Left ventricle myocardium superior (tissue), 1 donor: Measurements from ENCODE around the gene CHRND. TPM values are rescaled to one million over a fixed set of nuclear protein-coding genes. Genes with fewer than 3 reads are reported as not detected.
A peak's percentile ranks its signal among the peaks of the same experiment; 100 is the strongest.

Experiments
- ATAC-seq: fragments of 200-7000 bp; cut with Tn5 transposase; one replicate; pipeline ENCODE4 v1.9.1; 2020; ENCODE audit warnings: mild to moderate bottlenecking, moderate library complexity
- DNase-seq: peaks from one replicate; pipeline ENCODE4 v3.0.0-alpha.2; 2020
- intact Hi-C: fragments of 100-400 bp; cut with micrococcal nuclease; formaldehyde crosslinking; loops from one replicate; pipeline ENCODE4 v1.11.0; 2022
- total RNA-seq: library from RNA; stranded (reverse); fragmentation: NEBNext Ultra II Directional; extraction: Animal tissue kit (Norgen Biotek cat#: 25700); gene quantifications from one replicate; pipeline ENCODE4 v1.2.1, GENCODE V29; 2021
- donor health status: DM: no; HTN: yes; CAD: no; lungs with severe emphysema.

Gene CHRND
- total RNA-seq, 1 donor from 2014 or later, result not detected

DNA sequence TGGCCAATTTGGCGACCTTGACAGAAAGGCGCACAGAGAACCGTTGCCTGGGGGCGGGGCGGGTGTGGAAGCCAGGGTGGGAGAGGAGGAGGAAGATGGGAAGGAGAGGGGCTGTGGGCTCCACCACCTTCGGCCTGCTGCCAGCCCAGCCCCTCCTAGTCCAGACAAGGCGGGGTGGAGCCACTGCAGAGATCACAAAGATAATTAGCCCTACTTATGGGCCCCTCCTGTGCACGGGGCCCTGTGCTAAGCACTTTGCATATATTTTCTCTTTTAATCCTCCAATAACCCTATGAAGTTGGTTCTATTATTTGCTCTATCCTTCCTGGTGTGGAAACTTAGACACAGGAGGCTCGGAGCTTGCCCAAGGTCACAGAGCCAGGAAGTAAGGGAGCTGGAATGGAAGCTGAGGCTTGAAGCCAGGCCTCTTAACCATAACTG, 24.6 kb upstream of the CHRND start:
- ATAC-seq (peak; percentile 14), DNase-seq (no peak)
- intact Hi-C loops, result no loop called here

GRCh38 chr2:232501794-232502390, 24.1 kb upstream of the CHRND start:
- no peak for ATAC-seq
- no peak for DNase-seq

DNA sequence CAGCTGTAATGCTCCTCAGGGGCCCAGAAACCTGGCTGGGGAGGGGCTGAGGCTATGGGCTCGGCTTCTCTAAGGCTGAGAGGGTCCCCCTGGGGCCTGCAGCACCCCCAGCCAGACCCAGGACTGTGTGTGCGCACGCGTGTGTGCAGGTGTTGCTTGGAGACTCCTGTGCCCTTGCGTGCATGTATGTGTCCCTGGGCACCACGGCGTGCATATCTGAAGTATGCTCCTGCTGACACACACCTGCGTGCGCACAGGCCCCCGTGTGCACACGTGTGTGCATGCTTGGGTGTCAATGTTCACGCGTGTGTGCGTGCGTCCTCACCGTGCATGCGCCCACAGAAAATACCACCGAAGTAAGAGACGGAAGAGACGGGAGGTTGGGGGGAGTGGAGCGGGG, 23.4 kb upstream of the CHRND start:
- intact Hi-C loops, result no loop called here
- DNase-seq (no peak), ATAC-seq (no peak)

More at GRCh38 chr2:232501794-232502390, 24.1 kb upstream of the CHRND start:
- intact Hi-C loops, result no loop called here

GRCh38 chr2:232502911-232503808, 22.8 kb upstream of the CHRND start:
- ATAC-seq (peak; percentile 79), DNase-seq (peak; percentile 45)
- intact Hi-C loops, result no loop called here

- DNase-seq (no peak), ATAC-seq (no peak)
- intact Hi-C loops, result no loop called here
Measured at GRCh38 chr2:232503809-232504323, 22.1 kb upstream of the CHRND start.

DNA sequence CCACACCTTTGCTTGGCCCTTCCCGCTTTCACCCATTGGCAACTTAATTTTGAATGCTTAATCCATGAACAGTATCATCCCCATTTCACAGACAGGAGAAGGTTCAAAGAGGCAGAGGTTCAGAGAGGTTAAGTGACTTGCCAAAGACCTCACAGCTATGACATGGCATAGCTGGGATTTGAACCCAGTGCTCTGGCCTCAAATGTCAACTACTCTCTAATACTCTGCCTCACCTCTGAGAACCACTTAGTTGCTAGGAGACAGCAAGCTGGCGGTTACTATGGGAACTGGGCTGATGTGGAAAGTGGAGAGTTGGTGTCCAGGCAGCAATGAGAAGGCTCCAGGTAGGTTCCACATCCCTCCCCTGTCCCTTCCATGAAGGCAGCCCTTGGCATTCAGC, 21.5 kb upstream of the CHRND start:
- DNase-seq (no peak), ATAC-seq (no peak)
- intact Hi-C loops, result no loop called here

DNA sequence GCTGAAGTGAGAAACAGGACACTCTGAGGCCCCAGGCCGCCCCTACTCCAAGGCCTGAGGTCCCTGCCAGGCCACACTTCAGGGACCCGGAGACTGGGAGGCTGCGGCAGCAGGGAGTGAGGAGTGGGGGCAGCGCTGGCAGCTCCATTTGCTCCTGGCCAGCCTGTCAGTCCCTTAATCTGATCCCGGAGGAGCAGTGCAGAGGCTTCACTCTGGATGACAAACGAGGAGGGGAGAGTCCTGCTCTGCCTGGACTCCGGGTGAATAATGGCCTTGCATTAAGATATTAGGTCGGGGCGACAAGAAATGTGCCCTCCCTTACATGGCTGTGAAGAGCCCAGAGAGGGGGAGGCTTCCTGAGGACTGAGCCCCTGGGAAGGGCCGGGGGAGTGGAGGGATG, 20.1 kb upstream of the CHRND start:
- DNase-seq (no peak), ATAC-seq (no peak)
- intact Hi-C loops, result no loop called here

DNA sequence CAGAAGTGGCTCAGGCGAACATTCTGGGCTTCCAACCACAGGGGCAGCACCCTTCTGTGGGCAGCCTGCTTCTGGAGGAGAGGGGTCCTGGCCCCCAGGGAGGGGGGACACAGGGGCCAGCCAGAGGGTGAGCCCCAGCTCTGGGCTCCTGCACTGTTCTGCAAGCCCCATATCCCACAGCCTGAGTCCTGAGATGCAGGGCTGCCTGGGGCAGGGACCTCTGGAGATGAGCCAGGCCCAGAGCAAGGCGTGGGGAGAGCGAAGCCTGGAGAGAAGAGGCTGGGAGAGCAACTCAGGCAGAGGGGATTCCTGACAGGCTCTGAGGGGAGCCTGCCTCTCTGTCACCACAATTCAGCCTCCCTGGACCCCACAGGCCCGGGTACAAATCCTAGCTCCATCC, 19.3 kb upstream of the CHRND start:
- DNase-seq (no peak), ATAC-seq (no peak)
- intact Hi-C loops, result no loop called here

- intact Hi-C loops, result no loop called here
- no peak for DNase-seq
- no peak for ATAC-seq
Measured at GRCh38 chr2:232508251-232508650, 17.7 kb upstream of the CHRND start.

GRCh38 chr2:232511336-232511890, 14.5 kb upstream of the CHRND start:
- ATAC-seq, result peak; percentile 68

GRCh38 chr2:232512602-232513001, 13.4 kb upstream of the CHRND start:
- intact Hi-C loops, result no loop called here
- DNase-seq (no peak), ATAC-seq (no peak)

More at GRCh38 chr2:232511336-232511890, 14.5 kb upstream of the CHRND start:
- peak; percentile 52 for DNase-seq
- intact Hi-C loops, result no loop called here

- DNase-seq (no peak), ATAC-seq (no peak)
- intact Hi-C loops, result no loop called here
Measured at GRCh38 chr2:232513353-232513752, 12.6 kb upstream of the CHRND start.

DNA sequence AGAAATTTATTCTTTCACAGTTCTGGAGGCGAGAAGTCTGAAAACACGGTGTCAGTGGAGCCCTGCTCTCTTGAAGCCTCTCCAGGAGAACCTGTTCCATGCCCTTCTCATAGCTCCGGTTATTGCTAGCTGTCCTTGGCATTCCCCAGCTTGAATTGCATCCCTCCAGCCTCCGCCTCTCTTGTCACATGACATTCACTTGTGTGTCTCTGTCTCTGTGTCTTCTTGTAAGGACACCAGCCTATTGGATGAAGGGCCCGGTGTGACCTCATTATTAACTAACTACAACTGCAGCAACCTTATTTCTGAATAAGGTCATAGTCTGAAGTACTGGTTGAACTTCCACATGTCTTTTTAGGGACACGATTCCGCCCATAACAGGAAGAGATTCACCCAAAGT, 10.3 kb upstream of the CHRND start:
- intact Hi-C loops, result no loop called here
- DNase-seq (no peak), ATAC-seq (no peak)

DNA sequence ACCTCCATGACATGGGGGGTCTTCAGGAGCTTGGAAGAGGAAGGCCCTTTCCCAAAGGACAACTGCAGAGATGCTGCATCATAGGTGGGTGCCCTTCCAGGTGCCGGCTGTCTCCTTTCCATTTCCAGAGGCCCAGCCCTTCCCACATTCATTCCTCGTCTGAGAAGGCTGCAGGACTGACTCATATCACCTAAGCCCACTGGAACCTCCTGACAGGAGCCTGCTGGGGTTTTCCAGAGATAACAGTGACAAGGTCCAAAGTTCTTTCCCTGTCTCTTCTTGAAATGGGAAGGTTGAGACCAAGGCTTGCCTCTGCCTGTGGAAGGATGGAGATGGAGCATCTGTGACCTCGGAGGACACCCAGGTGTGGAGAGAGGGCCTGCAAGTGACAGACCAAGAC, 9.4 kb upstream of the CHRND start:
- DNase-seq (no peak), ATAC-seq (no peak)
- intact Hi-C loops, result no loop called here

DNA sequence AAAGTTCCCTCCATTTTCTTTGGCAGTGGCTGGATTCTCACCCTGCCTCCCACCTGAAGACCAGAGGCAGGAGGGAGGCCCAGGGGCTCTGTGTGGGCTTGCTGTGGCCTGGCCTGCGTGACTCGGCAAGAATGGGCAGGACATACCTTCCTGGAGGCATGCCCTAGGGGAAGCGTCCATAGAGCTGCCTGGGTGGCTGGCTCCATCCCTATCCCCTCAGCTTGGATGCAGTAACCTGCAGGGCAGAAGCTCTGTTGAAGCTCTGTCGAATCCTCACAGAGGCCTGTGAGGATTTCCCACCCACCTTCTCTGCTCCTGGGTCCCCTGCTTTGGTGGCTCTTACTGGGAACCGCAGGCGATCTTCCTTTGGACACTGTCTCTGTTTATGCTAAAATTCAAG, 7.1 kb upstream of the CHRND start:
- DNase-seq, result no peak
- intact Hi-C loops, result no loop called here
- ATAC-seq, result no peak

DNA sequence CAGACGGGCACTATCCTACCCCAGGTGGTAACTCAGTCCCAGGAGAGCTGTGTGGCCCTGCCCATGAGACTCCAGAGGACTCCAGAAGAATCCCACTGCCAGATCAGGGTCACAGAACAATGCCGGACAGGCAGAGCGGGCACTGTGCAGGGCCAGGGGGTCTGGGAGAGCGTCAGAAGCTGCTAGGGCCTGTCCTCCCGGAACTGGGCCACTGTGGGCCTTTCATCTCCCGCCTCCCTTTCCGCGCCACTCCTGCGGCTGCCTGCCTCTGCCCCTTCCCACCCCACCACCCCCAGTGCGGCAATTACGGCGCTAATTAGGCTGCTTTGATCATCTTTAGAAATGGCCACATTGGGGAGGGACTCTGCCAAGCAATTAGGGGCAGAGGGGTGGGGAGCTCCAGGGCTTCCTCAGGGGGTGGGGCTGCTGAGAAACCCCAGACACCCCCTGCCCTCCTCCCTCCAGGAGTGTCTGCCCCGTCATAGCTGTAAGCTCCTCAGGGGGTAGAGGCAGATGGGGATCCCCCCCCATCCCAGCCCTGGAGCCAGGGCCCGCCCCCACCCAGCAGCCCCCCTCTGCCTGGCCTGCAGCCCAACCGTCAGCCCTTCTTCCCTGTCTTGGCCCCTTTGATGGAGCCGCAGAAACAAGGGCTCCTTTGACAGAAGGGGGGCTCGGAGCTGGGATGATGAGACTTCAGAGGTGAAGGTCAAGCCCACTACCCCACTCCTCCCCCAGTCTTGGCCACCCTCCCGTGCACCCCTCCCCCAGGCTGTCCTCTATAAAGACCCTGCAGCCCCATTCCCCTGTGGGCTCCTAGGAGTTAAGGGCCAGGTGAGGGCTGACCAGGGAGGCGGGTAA, 6.2 kb upstream of the CHRND start, which contains the start of gene PRSS56:
Gene PRSS56, plus strand, starts transcription at position 808 of the 858 bp plus-strand sequence. CDS start 211 bp downstream, outside the sequence.
- DNase-seq (no peak), ATAC-seq (no peak)
- intact Hi-C loops, result no loop called here

DNA sequence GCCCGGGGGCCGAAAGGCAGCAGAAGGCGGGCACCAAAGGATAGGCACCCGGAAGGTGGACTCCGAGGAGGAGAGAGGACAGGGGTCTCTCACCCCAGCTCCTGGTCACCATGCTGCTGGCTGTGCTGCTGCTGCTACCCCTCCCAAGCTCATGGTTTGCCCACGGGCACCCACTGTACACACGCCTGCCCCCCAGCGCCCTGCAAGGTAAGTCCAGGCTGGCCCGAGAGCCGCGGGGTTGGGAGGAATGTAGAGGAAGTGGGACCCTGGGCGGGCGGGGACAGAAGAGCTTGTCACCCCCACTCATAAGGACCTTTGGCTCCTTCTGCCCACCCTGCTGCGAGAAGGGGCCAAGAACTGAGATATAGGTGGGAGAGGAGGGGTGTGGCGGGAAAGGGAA, 5.5 kb upstream of the CHRND start:
- no peak for ATAC-seq
- intact Hi-C loops, result no loop called here
- DNase-seq, result no peak

DNA sequence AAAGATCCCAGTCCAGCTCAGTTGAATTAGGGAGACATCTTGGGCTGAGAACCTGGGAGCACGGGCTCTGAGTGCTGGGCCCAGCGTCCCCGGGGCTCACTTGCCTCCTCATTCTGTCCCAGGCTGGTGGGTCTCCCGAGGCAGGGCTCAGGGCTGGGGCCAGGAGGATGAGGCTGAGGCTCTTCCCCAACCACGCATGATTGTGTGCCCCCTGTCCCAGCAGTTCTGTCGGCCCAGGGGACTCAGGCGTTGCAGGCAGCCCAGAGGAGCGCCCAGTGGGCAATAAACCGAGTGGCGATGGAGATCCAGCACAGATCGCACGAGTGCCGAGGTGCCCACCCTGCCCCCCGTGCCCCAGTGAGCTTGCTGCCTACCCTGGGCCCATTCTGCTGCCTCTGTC, 4.9 kb upstream of the CHRND start:
- DNase-seq, result no peak
- no peak for ATAC-seq
- intact Hi-C loops, result no loop called here

GRCh38 chr2:232521959-232522622, 3.9 kb upstream of the CHRND start:
- intact Hi-C loops, result no loop called here
- peak; percentile 80 for DNase-seq
- peak; percentile 58 for ATAC-seq
